ENCODE measurements around the gene FAM89A.

GRCh38 chr1:230976825-230977747, 63.0 kb downstream of the FAM89A start:
- TF ChIP-seq CTCF (conservative IDR thresholded peaks at IDR 0.05; ENCODE audit: low read length) = no peak
- TF ChIP-seq EZH2phosphoT487 (IDR thresholded peaks at IDR 0.05; ENCODE audit: borderline replicate concordance, low read depth, low read length) = no peak
